Measurements from ENCODE around the gene ZCCHC14. TPM values are rescaled to one million over a fixed set of nuclear protein-coding genes. Genes with fewer than 3 reads are reported as not detected.
A peak's percentile ranks its signal among the peaks of the same experiment; 100 is the strongest.

The ZCCHC14 gene
- total and polyA plus RNA-seq, 2 of the 13 experiments (the other 11 are each of a cell fraction or from before 2014, with no cell fraction given) = 12.4 to 12.5 TPM

DNA sequence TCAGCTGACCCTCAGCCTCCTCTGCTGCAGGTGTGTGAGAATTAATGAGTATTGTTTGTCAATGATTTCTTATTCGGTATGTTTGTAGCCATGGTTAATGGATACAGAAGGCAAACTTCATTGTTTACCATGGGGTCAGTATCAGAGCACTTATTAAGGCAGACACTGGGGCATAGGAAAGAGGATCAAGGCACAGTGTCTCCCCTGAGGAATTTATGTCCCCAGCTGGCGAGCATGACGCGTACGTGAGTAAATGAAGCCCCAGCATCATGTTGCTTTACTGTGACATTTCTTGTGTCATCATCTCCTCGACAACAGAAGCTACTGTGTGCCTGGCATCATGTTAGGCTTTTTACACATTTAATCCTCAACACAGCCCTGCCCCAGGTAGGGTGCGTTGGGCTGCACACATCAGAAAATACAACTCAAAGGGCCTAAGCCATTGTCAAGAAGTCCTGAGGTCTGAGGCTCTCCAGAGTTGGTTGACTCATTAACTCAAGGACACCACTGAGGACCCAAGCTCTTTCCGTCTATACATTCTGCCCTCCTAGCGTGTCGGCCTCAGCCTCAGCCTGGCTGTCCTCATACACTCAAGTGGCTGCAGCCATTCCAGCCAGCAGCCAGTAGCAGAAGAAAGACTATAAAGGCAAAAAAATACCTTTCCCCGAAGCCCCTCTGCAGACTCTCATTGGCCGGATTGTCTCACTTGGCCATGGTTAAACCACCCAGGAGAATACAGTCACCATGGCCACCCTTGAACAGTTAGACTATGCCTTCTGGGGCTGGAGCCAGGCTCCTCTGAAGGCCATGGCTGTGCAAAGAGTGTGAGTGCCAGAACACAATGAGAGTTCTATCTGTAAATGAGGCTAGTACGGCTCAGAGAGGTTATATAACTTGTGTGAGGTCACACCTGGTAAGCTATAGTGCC lies 13.9 kb upstream of the ZCCHC14 start (continued):
- TF ChIP-seq, protein P1, sequence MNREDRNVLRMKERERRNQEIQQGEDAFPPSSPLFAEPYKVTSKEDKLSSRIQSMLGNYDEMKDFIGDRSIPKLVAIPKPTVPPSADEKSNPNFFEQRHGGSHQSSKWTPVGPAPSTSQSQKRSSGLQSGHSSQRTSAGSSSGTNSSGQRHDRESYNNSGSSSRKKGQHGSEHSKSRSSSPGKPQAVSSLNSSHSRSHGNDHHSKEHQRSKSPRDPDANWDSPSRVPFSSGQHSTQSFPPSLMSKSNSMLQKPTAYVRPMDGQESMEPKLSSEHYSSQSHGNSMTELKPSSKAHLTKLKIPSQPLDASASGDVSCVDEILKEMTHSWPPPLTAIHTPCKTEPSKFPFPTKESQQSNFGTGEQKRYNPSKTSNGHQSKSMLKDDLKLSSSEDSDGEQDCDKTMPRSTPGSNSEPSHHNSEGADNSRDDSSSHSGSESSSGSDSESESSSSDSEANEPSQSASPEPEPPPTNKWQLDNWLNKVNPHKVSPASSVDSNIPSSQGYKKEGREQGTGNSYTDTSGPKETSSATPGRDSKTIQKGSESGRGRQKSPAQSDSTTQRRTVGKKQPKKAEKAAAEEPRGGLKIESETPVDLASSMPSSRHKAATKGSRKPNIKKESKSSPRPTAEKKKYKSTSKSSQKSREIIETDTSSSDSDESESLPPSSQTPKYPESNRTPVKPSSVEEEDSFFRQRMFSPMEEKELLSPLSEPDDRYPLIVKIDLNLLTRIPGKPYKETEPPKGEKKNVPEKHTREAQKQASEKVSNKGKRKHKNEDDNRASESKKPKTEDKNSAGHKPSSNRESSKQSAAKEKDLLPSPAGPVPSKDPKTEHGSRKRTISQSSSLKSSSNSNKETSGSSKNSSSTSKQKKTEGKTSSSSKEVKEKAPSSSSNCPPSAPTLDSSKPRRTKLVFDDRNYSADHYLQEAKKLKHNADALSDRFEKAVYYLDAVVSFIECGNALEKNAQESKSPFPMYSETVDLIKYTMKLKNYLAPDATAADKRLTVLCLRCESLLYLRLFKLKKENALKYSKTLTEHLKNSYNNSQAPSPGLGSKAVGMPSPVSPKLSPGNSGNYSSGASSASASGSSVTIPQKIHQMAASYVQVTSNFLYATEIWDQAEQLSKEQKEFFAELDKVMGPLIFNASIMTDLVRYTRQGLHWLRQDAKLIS (CRISPR knock-in tag; IDR thresholded peaks at IDR 0.05) = no peak
- TF ChIP-seq TARDBP (CRISPR knock-in tag; IDR thresholded peaks at IDR 0.05) = no peak
- TF ChIP-seq, protein P2, sequence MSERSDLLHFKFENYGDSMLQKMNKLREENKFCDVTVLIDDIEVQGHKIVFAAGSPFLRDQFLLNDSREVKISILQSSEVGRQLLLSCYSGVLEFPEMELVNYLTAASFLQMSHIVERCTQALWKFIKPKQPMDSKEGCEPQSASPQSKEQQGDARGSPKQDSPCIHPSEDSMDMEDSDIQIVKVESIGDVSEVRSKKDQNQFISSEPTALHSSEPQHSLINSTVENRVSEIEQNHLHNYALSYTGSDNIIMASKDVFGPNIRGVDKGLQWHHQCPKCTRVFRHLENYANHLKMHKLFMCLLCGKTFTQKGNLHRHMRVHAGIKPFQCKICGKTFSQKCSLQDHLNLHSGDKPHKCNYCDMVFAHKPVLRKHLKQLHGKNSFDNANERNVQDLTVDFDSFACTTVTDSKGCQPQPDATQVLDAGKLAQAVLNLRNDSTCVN (CRISPR knock-in tag; IDR thresholded peaks at IDR 0.05; ENCODE audit: borderline replicate concordance) = no peak
- TF ChIP-seq ZNF282 (IDR thresholded peaks at IDR 0.05; ENCODE audit: partially characterized antibody) = no peak
- TF ChIP-seq ZMAT3 (CRISPR knock-in tag; conservative IDR thresholded peaks at IDR 0.05) = 0 out of 2 replicates have a peak, but pooled peaks have one; percentile 42
- TF ChIP-seq ZBTB20 (CRISPR knock-in tag; IDR thresholded peaks at IDR 0.05; ENCODE audit: borderline replicate concordance, low read depth) = peak; percentile 63; the same call in 1 of the 2 replicates
- TF ChIP-seq GFI1 (CRISPR knock-in tag; IDR thresholded peaks at IDR 0.05; ENCODE audit: borderline replicate concordance) = no peak
- TF ChIP-seq ZFAT (CRISPR knock-in tag; conservative IDR thresholded peaks at IDR 0.05) = no peak
- no peak for TF ChIP-seq ZKSCAN8 (CRISPR knock-in tag; IDR thresholded peaks at IDR 0.05; ENCODE audit: borderline replicate concordance)
- TF ChIP-seq, protein P3, sequence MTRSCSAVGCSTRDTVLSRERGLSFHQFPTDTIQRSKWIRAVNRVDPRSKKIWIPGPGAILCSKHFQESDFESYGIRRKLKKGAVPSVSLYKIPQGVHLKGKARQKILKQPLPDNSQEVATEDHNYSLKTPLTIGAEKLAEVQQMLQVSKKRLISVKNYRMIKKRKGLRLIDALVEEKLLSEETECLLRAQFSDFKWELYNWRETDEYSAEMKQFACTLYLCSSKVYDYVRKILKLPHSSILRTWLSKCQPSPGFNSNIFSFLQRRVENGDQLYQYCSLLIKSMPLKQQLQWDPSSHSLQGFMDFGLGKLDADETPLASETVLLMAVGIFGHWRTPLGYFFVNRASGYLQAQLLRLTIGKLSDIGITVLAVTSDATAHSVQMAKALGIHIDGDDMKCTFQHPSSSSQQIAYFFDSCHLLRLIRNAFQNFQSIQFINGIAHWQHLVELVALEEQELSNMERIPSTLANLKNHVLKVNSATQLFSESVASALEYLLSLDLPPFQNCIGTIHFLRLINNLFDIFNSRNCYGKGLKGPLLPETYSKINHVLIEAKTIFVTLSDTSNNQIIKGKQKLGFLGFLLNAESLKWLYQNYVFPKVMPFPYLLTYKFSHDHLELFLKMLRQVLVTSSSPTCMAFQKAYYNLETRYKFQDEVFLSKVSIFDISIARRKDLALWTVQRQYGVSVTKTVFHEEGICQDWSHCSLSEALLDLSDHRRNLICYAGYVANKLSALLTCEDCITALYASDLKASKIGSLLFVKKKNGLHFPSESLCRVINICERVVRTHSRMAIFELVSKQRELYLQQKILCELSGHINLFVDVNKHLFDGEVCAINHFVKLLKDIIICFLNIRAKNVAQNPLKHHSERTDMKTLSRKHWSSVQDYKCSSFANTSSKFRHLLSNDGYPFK (CRISPR knock-in tag; IDR thresholded peaks at IDR 0.05; ENCODE audit: borderline replicate concordance) = no peak
- peak; percentile 32; the same call in 1 of the 2 replicates for TF ChIP-seq HDAC2 (CRISPR knock-in tag; IDR thresholded peaks at IDR 0.05)
- TF ChIP-seq, protein P4, sequence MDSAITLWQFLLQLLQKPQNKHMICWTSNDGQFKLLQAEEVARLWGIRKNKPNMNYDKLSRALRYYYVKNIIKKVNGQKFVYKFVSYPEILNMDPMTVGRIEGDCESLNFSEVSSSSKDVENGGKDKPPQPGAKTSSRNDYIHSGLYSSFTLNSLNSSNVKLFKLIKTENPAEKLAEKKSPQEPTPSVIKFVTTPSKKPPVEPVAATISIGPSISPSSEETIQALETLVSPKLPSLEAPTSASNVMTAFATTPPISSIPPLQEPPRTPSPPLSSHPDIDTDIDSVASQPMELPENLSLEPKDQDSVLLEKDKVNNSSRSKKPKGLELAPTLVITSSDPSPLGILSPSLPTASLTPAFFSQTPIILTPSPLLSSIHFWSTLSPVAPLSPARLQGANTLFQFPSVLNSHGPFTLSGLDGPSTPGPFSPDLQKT (CRISPR knock-in tag; IDR thresholded peaks at IDR 0.05; ENCODE audit: borderline replicate concordance) = no peak
- TF ChIP-seq RNF2 (conservative IDR thresholded peaks at IDR 0.05; ENCODE audit: low read depth) = no peak
- TF ChIP-seq, protein P5, sequence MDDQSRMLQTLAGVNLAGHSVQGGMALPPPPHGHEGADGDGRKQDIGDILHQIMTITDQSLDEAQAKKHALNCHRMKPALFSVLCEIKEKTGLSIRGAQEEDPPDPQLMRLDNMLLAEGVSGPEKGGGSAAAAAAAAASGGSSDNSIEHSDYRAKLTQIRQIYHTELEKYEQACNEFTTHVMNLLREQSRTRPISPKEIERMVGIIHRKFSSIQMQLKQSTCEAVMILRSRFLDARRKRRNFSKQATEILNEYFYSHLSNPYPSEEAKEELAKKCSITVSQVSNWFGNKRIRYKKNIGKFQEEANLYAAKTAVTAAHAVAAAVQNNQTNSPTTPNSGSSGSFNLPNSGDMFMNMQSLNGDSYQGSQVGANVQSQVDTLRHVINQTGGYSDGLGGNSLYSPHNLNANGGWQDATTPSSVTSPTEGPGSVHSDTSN (CRISPR knock-in tag; IDR thresholded peaks at IDR 0.05; ENCODE audit: borderline replicate concordance) = no peak
- TF ChIP-seq, protein P6, sequence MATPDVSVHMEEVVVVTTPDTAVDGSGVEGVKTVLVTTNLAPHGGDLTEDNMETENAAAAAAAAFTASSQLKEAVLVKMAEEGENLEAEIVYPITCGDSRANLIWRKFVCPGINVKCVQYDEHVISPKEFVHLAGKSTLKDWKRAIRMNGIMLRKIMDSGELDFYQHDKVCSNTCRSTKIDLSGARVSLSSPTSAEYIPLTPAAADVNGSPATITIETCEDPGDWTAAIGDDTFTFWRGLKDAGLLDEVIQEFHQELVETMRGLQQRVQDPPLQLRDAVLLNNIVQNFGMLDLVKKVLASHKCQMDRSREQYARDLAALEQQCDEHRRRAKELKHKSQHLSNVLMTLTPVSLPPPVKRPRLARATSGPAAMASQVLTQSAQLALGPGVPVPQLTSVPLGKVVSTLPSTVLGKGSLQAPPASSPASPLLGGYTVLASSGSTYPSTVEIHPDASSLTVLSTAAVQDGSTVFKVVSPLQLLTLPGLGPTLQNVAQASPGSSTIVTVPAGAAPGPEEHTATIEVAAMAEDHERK (CRISPR knock-in tag; IDR thresholded peaks at IDR 0.05; ENCODE audit: low read depth) = no peak

All from HepG2 (cell line).